GM21423 (cell line): ENCODE data around the gene SLC13A3.

Source experiments
- ATAC-seq: cut with Tn5 transposase; IDR thresholded peaks from one replicate; pipeline ENCODE4 v1.9.1; 2021; ENCODE audit warnings: mild to moderate bottlenecking, moderate library complexity; ENCODE audit not compliant: unreplicated experiment

The SLC13A3 gene

GRCh38 chr20:46563170-46563859, 87.9 kb downstream of the SLC13A3 start:
- no peak for ATAC-seq

GRCh38 chr20:46562373-46563169, 88.7 kb downstream of the SLC13A3 start:
- ATAC-seq, result no peak

GRCh38 chr20:46562009-46562372, 89.3 kb downstream of the SLC13A3 start:
- no peak for ATAC-seq

DNA sequence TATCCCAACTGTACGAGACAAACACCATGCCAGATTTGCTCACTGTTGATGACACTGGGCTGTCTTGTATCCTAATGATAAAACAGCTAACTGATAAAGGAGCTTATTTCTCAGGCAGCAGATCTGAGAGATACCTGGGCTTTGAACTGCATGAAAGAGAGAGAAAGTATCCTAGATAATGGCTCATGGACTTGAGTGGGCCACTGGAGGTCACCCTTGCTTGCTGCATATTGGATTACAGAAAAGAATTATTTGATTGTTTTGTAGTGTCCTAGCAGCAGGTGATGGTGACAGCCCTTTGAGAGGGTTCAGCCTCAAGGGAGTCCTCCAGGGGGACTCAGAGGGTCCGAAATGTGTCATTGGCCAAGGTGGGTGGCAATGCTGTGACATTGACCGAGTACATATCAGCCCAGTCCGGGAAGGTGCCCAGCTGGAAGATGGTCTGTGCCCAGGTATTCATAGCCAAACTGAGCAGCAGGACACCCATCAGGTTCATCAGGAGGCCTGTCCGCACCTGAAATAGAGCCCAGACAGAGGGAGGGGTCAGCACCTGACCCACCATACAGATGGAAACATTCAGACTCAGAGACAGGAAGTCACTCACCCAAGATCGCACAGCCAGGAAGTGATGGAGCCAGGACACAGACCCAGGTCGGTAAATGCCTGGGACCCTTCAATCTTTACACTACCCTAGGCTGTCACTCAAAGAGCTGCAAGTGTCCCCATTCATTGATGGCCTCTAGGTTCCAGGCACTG, 91.4 kb downstream of the SLC13A3 start:
- no peak for ATAC-seq

DNA sequence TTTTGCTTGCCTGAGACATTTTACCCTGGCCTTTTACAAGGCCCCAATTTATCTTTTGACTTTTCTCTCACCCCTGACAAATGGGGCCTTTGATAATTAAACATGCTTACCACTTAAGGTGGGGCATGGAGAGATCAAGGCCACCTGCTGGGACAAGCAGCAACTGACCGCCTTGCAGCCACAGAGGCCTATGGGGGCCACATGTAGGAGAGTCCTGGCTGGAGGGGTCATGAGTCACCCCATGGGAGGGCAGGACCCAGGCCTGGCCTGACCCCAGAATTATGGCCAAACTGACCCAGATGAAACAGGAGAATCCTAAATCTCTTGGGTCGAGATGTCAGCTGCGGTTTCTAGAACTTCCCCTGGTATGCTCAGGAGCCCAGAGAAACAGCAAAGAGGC, 92.3 kb downstream of the SLC13A3 start:
- no peak for ATAC-seq

GRCh38 chr20:46558511-46558959, 92.7 kb downstream of the SLC13A3 start:
- no peak for ATAC-seq

- ATAC-seq, result no peak
These were observed 93.9 kb downstream of the SLC13A3 start for GRCh38 chr20:46557231-46557956.

- ATAC-seq, result no peak
These were observed 95.8 kb downstream of the SLC13A3 start for GRCh38 chr20:46555370-46555956.

GRCh38 chr20:46554828-46555227, 96.4 kb downstream of the SLC13A3 start:
- ATAC-seq, result no peak

DNA sequence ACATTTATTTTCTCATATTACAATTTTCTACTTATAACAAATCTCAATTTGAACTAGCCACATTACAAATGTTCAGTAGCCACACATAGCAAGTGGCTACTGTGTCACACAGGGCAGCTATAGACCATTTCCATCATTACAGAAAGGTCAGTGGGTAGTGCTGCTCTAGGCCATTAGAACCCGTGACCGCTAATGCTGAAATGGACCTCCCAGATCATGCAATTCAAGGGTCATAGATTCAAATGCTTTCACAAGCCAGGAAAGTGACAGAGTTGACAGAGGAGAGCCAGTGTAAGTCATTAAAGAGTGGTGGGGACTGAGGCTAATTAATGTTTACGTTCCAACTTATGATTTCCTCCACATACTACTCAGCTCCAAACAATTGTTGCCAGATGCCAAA, 97.3 kb downstream of the SLC13A3 start:
- ATAC-seq, result no peak

- peak; percentile 52 for ATAC-seq
These were observed 98.5 kb downstream of the SLC13A3 start for GRCh38 chr20:46552460-46553420.

DNA sequence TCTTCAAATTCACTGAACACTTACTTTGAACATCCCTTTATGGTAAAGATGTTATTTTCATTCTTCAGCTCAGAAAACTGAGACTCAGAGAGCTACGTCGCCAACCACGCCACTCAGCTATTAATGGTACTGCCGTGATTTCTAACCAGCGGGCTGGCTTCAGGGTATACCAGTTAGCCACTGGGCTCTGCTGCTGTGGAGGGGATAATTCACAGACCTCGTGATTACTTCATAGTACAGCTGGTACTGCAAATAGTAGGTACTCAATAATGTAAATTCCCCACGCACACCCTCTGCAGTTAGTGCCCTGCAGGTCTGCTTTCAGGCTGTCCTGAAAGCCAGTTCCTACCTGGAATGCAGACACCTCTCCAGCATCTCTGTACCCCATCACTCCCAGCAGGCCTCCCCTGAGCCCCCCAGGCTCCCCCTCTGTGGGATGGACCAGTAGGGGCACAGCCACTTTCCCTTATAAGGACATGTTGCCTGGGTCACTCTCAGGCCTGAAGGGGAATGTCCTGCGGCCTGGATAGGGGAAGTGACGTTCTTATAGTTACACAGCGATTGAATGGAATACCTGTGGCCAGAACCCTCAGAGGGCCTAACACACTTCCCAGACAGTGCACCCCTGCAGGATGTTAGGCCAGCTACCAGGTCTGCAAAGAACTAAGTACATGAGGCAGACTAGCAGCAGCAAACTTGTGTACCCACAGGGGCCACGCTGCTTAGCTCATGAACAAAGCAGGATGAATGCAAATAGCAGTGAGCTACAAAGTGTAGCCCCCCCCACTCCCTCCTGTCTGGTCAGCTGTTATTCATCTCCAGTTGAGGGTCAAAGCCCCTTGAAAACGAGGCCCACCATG, 99.5 kb downstream of the SLC13A3 start:
- no peak for ATAC-seq

DNA sequence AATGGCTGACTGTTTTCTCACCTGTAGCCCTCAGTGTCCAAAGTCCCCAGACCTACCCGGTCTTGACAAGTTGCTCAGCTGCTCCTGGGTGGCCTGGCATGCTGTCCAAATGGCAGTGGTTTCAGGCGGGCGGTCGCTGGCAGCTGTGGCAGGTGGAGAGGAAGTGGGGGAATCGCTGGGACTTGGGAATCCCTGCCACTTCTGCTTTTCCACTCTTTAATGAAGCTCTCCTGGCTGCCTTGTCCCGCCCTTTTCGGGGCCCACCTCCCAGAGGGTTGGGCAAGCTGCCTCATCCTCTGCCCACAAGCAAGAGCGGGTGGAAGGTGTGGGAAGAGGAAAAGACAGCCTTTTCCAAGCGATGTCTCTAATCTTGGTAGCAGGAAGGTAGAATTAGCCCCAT, 100.8 kb downstream of the SLC13A3 start, which contains the start of gene OCSTAMP:
OCSTAMP (minus strand) TSS at position 194 of the 400 bp plus-strand sequence; CDS start at position 100, 94 bp downstream.
- ATAC-seq, result no peak

GRCh38 chr20:46549188-46549972, 101.9 kb downstream of the SLC13A3 start:
- ATAC-seq, result no peak

DNA sequence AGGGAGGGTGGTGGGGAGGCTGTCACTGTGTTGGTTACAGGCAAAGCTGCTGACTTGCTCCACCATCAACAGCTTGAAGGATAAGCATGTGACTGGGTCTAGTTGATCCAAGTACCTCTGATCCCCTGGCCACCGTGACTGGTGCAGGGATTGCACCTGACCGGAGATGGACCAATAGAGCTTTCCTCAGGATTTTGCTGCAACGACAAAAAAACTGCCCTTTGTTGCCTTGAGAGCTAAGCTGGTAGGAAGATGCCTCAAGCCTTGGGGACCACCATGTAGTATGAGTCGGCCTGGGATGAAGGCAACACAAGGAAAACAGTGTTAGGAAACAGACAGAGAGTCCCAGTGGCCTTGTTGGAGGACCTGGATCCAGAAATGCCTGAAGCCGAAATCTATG, 102.6 kb downstream of the SLC13A3 start:
- ATAC-seq, result no peak

DNA sequence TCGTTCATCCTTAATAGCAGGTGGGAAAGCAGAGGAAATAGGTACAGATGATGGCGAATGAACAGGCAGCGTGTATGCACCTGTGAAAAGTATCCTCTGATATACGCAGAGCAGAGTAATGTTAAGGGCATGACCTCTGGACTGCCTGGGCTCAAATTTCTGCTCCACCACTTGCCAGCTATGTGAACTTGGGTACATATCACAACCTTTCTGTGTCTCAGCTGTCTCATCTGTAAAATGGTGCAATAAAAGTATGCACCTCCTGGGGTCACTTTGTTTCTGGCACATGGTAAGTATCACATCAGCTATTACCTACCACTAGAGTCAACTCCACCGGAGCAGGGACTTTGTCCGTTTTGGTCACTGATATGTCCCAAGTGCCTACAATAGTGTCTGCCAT, 103.3 kb downstream of the SLC13A3 start:
- no peak for ATAC-seq

GRCh38 chr20:46546936-46547335, 104.3 kb downstream of the SLC13A3 start:
- ATAC-seq, result no peak

GRCh38 chr20:46546298-46546697, 105.0 kb downstream of the SLC13A3 start:
- ATAC-seq, result no peak
